ENCODE measurements around the gene UCK1.

The UCK1 gene

GRCh38 chr9:131499254-131499767 lies 31.8 kb downstream of the UCK1 start:
- Histone ChIP-seq H3K27me3 (ENCODE audit: control insufficient read depth in 5 of 5, insufficient read depth in 4 of 5, low read length in 5 of 5) (no peaks in the 10 kb centered on the region), H3K4me3 (ENCODE audit: low read depth in 1 of 5, low read length in 5 of 5) (no peak overlapping the region), H3K27ac (ENCODE audit: low read depth, low read length) (no peak overlapping the region), H3K4me1 (ENCODE audit: control insufficient read depth in 5 of 5, insufficient read depth in 5 of 5, low read length in 5 of 5) (peaks cover 7 to 31% (median 18%) of the 10 kb centered on the region in 5 donors), H3K36me3 (ENCODE audit: control insufficient read depth in 5 of 5, insufficient read depth in 5 of 5, low read length in 5 of 5) (peaks cover 0 to 60% (median 60%) of the 10 kb centered on the region in 5 donors), H3K9me3 (ENCODE audit: control insufficient read depth in 5 of 5, low read length in 5 of 5) (no peaks in the 10 kb centered on the region), H3K9ac (ENCODE audit: low read length in 5 of 5) (no peak overlapping the region)

- no peaks in the 10 kb centered on the region for H3K27me3 ChIP-seq (ENCODE audit: control insufficient read depth in 5 of 5, insufficient read depth in 4 of 5, low read length in 5 of 5)
- H3K4me1 ChIP-seq (ENCODE audit: control insufficient read depth in 5 of 5, insufficient read depth in 5 of 5, low read length in 5 of 5), result peaks cover 2 to 12% (median 3%) of the 10 kb centered on the region in 5 donors
- H3K9me3 ChIP-seq (ENCODE audit: control insufficient read depth in 5 of 5, low read length in 5 of 5), result no peaks in the 10 kb centered on the region
- no peak overlapping the region for H3K27ac ChIP-seq (ENCODE audit: low read depth, low read length)
- peaks cover 0 to 84% (median 84%) of the 10 kb centered on the region in 5 donors for H3K36me3 ChIP-seq (ENCODE audit: control insufficient read depth in 5 of 5, insufficient read depth in 5 of 5, low read length in 5 of 5)
- no peak overlapping the region for H3K9ac ChIP-seq (ENCODE audit: low read length in 5 of 5)
- H3K4me3 ChIP-seq (ENCODE audit: low read depth in 1 of 5, low read length in 5 of 5), result no peak overlapping the region
Measured at GRCh38 chr9:131496844-131497405, 34.1 kb downstream of the UCK1 start.

DNA sequence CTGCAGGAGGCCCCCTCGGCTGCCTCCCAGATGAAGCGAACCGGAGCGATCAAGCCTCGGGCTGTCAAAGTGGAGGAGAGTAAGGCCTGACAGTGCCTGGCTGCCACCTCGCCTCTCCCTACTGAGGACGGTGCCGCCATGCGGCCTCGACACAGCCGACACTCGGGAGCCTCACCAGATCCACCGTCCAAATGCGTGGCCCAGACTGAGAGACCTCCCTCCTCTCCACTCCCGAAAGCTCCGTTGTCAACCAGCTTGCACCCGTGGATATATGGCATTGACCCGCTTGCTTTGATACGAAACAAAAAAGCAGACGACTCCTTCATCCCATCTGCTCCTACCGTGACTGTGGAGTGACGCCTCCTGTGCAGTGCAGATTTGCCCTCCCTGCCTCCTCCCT lies 35.3 kb downstream of the UCK1 start:
- H3K27ac ChIP-seq (ENCODE audit: low read depth, low read length), result no peak overlapping the region
- H3K4me3 ChIP-seq (ENCODE audit: low read depth in 1 of 5, low read length in 5 of 5), result no peak overlapping the region
- H3K4me1 ChIP-seq (ENCODE audit: control insufficient read depth in 5 of 5, insufficient read depth in 5 of 5, low read length in 5 of 5), result peaks cover 0 to 2% (median 0%) of the 10 kb centered on the region in 5 donors
- no peaks in the 10 kb centered on the region for H3K27me3 ChIP-seq (ENCODE audit: control insufficient read depth in 5 of 5, insufficient read depth in 4 of 5, low read length in 5 of 5)
- peak overlapping the region in 1 of 5 donors; percentile 63 for H3K9ac ChIP-seq (ENCODE audit: low read length in 5 of 5)
- no peaks in the 10 kb centered on the region for H3K9me3 ChIP-seq (ENCODE audit: control insufficient read depth in 5 of 5, low read length in 5 of 5)
- peaks cover 0 to 96% (median 95%) of the 10 kb centered on the region in 5 donors for H3K36me3 ChIP-seq (ENCODE audit: control insufficient read depth in 5 of 5, insufficient read depth in 5 of 5, low read length in 5 of 5)

DNA sequence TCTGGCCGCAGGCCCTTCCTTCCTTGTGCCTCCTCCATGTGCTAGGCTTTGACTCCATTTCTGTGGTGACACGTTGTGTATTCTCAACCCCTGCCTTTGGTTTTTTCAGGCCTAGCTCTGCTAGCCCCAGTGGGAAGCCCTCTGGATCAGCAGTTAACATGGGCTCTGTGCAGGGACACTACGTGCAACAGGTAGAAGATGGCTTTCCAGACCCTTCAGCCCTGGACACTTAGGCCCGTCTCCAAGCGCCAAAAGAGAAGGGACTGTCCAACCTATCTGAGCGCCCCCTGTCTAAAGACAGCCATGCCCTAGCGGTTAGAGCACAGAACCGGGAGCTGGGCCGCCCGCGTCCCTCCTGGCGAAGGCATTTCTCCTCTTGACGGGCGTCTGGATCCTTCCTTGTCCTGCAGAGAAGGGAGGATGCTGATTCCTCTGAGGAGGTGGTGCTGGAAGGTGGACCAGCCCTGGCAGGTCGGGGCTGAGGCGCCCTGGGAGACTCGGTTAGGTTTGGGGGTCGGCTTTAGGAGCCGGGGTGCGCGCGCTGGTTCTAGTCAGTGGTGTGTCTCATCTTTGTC lies 36.7 kb downstream of the UCK1 start:
- Histone ChIP-seq H3K4me1 (ENCODE audit: control insufficient read depth in 5 of 5, insufficient read depth in 5 of 5, low read length in 5 of 5) (peaks cover 0 to 2% (median 0%) of the 10 kb centered on the region in 5 donors), H3K27ac (ENCODE audit: low read depth, low read length) (no peak overlapping the region), H3K4me3 (ENCODE audit: low read depth in 1 of 5, low read length in 5 of 5) (no peak overlapping the region), H3K9ac (ENCODE audit: low read length in 5 of 5) (no peak overlapping the region), H3K9me3 (ENCODE audit: control insufficient read depth in 5 of 5, low read length in 5 of 5) (no peaks in the 10 kb centered on the region), H3K36me3 (ENCODE audit: control insufficient read depth in 5 of 5, insufficient read depth in 5 of 5, low read length in 5 of 5) (peaks cover 0 to 100% (median 99%) of the 10 kb centered on the region in 5 donors), H3K27me3 (ENCODE audit: control insufficient read depth in 5 of 5, insufficient read depth in 4 of 5, low read length in 5 of 5) (no peaks in the 10 kb centered on the region)

DNA sequence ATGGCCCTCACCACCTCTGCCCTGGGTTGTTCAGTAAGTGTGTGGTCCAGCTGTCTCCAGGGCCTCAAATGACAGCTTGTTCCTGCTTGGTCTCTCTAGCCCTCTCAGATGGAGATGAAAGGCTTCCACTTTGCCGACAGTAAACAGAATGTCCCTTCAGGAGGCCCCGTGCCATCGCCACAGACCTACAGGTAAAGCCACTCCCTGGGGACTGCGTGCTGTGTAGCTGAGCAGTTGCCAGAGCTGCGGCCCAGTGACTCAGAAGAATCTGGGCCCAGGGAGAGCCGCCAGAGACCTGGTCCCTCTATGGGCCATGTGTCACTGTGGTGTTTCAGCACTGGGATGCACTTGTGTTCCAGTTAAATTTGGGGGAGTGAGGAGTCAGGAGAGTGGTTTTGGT lies 39.0 kb downstream of the UCK1 start:
- H3K4me1 ChIP-seq (ENCODE audit: control insufficient read depth in 5 of 5, insufficient read depth in 5 of 5, low read length in 5 of 5), result peaks cover 0 to 2% (median 0%) of the 10 kb centered on the region in 5 donors
- no peak overlapping the region for H3K27ac ChIP-seq (ENCODE audit: low read depth, low read length)
- H3K27me3 ChIP-seq (ENCODE audit: control insufficient read depth in 5 of 5, insufficient read depth in 4 of 5, low read length in 5 of 5), result no peaks in the 10 kb centered on the region
- H3K9ac ChIP-seq (ENCODE audit: low read length in 5 of 5), result no peak overlapping the region
- no peak overlapping the region for H3K4me3 ChIP-seq (ENCODE audit: low read depth in 1 of 5, low read length in 5 of 5)
- H3K36me3 ChIP-seq (ENCODE audit: control insufficient read depth in 5 of 5, insufficient read depth in 5 of 5, low read length in 5 of 5), result peaks cover 0 to 100% (median 99%) of the 10 kb centered on the region in 5 donors
- H3K9me3 ChIP-seq (ENCODE audit: control insufficient read depth in 5 of 5, low read length in 5 of 5), result no peaks in the 10 kb centered on the region

DNA sequence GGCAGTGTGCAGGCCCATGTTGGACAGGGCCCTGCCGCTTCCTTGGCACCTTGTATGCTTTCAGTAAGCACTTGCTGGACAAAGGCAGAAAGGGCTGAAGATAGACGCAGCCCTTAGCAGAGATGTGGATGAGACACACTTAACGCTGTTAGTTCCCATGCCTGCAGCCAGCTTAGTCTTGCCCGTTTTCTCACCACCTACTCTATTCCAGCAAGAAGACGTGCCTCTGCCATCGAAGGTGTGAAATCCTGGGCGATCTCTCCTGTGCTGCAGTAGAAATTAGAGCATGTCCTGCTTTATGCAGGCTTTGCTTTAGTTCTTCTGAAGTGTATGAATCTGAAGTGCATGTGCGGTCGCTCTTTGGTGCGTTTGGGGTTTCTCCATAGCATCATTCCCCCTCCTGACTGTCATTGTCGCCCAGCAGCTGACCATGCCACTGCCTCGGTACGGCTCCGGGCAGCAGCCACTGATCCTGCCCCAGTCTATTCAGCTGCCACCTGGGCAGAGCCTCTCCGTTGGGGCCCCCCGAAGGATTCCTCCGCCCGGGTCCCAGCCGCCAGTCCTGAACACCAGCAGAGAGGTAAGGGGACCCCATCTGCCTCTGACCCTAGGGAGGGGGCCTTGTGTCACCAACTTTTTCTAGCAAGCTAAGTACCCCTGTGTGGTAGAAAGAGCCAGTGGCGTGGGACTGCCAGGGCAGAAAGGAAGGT lies 39.9 kb downstream of the UCK1 start:
- Histone ChIP-seq H3K36me3 (ENCODE audit: control insufficient read depth in 5 of 5, insufficient read depth in 5 of 5, low read length in 5 of 5) (peaks cover 0 to 100% (median 99%) of the 10 kb centered on the region in 5 donors), H3K27ac (ENCODE audit: low read depth, low read length) (no peak overlapping the region)

GRCh38 chr9:131490514-131490913 lies 40.5 kb downstream of the UCK1 start:
- H3K36me3 ChIP-seq (ENCODE audit: control insufficient read depth in 5 of 5, insufficient read depth in 5 of 5, low read length in 5 of 5), result peaks cover 0 to 100% (median 99%) of the 10 kb centered on the region in 5 donors

More for the DNA sequence above, 39.9 kb downstream of the UCK1 start:
- no peak overlapping the region for H3K9ac ChIP-seq (ENCODE audit: low read length in 5 of 5)
- no peaks in the 10 kb centered on the region for H3K27me3 ChIP-seq (ENCODE audit: control insufficient read depth in 5 of 5, insufficient read depth in 4 of 5, low read length in 5 of 5)
- peaks cover 0 to 2% (median 0%) of the 10 kb centered on the region in 5 donors for H3K4me1 ChIP-seq (ENCODE audit: control insufficient read depth in 5 of 5, insufficient read depth in 5 of 5, low read length in 5 of 5)
- H3K9me3 ChIP-seq (ENCODE audit: control insufficient read depth in 5 of 5, low read length in 5 of 5), result no peaks in the 10 kb centered on the region
- H3K4me3 ChIP-seq (ENCODE audit: low read depth in 1 of 5, low read length in 5 of 5), result no peak overlapping the region

DNA sequence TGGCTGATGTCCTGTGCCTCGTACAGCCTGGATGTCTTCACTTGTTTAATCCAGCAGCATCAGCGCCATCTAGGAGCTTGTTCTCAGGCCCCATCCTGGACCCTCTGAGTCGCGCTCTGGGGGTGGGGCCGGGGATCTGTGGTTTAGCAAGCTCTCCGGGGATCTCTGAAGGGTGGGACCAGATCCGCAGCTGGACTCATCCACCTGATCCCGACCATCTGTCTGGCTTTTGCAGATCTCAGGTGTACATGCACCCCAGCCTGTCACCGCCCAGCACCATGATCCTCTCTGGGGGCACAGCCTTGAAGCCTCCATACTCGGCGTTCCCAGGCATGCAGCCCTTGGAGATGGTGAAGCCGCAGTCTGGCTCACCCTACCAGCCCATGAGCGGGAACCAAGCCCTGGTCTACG lies 43.4 kb downstream of the UCK1 start:
- Histone ChIP-seq H3K9me3 (ENCODE audit: control insufficient read depth in 5 of 5, low read length in 5 of 5) (no peaks in the 10 kb centered on the region), H3K27ac (ENCODE audit: low read depth, low read length) (no peak overlapping the region), H3K27me3 (ENCODE audit: control insufficient read depth in 5 of 5, insufficient read depth in 4 of 5, low read length in 5 of 5) (no peaks in the 10 kb centered on the region), H3K4me3 (ENCODE audit: low read depth in 1 of 5, low read length in 5 of 5) (no peak overlapping the region), H3K9ac (ENCODE audit: low read length in 5 of 5) (no peak overlapping the region), H3K36me3 (ENCODE audit: control insufficient read depth in 5 of 5, insufficient read depth in 5 of 5, low read length in 5 of 5) (peaks cover 0 to 100% (median 99%) of the 10 kb centered on the region in 5 donors), H3K4me1 (ENCODE audit: control insufficient read depth in 5 of 5, insufficient read depth in 5 of 5, low read length in 5 of 5) (peaks cover 0 to 4% (median 0%) of the 10 kb centered on the region in 5 donors)

More at GRCh38 chr9:131490514-131490913, 40.5 kb downstream of the UCK1 start:
- H3K9ac ChIP-seq (ENCODE audit: low read length in 5 of 5), result no peak overlapping the region
- H3K27me3 ChIP-seq (ENCODE audit: control insufficient read depth in 5 of 5, insufficient read depth in 4 of 5, low read length in 5 of 5), result no peaks in the 10 kb centered on the region
- H3K4me3 ChIP-seq (ENCODE audit: low read depth in 1 of 5, low read length in 5 of 5), result no peak overlapping the region
- H3K4me1 ChIP-seq (ENCODE audit: control insufficient read depth in 5 of 5, insufficient read depth in 5 of 5, low read length in 5 of 5), result peaks cover 0 to 1% (median 0%) of the 10 kb centered on the region in 5 donors
- no peaks in the 10 kb centered on the region for H3K9me3 ChIP-seq (ENCODE audit: control insufficient read depth in 5 of 5, low read length in 5 of 5)
- no peak overlapping the region for H3K27ac ChIP-seq (ENCODE audit: low read depth, low read length)

DNA sequence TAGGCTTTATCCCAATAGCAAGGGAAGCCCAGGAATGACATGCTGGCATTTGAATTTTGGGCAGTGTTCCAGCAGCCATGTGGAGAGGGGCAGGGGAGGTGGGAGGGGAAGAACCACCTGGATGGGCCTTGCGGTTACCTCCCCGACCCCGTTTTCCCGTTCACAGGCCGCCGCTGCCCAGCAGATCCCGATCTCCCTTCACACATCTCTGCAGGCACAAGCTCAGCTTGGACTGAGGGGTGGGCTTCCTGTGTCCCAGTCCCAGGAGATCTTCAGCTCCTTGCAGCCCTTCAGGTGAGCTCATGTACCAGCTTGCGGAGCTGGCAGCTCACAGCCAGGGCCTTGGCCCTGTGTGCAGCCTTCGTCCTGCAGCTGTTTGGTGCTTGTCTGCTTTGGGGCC lies 44.1 kb downstream of the UCK1 start:
- Histone ChIP-seq H3K9ac (ENCODE audit: low read length in 5 of 5) (no peak overlapping the region), H3K9me3 (ENCODE audit: control insufficient read depth in 5 of 5, low read length in 5 of 5) (no peaks in the 10 kb centered on the region), H3K27me3 (ENCODE audit: control insufficient read depth in 5 of 5, insufficient read depth in 4 of 5, low read length in 5 of 5) (no peaks in the 10 kb centered on the region), H3K4me1 (ENCODE audit: control insufficient read depth in 5 of 5, insufficient read depth in 5 of 5, low read length in 5 of 5) (peaks cover 0 to 4% (median 0%) of the 10 kb centered on the region in 5 donors), H3K36me3 (ENCODE audit: control insufficient read depth in 5 of 5, insufficient read depth in 5 of 5, low read length in 5 of 5) (peaks cover 0 to 100% (median 99%) of the 10 kb centered on the region in 5 donors), H3K4me3 (ENCODE audit: low read depth in 1 of 5, low read length in 5 of 5) (no peak overlapping the region), H3K27ac (ENCODE audit: low read depth, low read length) (no peak overlapping the region)
